Measurements from ENCODE around the gene FRMD8. TPM values are rescaled to one million over a fixed set of nuclear protein-coding genes. Genes with fewer than 3 reads are reported as not detected.
A peak's percentile ranks its signal among the peaks of the same experiment; 100 is the strongest.

Gene FRMD8
- total and polyA plus RNA-seq, 10 donors, result 19.3 to 128 (median 84.0) TPM

DNA sequence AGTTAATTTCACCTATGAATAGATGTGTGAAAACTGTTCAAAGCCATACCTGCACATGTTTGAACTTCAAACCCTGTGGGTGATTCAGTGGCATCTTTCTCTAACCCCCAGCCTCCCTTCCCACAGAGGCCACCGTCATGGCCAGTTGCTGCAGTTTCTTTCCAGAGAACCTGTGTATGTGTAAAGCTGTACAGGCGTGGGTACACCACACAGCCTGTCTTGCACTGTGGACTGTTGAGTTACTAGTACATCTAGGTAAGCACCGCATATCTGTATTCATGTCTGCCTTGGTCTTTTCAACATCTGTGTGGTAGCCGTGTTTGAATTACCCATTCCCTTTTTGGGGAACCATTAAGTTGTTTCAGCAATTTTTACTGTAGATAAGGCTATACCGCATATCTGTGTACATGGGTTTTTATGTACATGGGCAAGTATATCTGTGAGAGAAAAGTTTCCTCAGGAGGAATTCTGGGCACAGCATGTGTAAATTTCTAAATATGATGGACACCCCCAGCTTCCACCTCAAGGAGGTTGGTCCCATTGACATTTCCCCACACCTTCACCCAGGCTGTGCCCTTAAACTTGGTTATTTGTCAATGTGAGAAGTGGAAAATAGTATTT, 50.1 kb downstream of the FRMD8 start:
- H3K9me3 ChIP-seq, result no peaks in the 10 kb centered on the region
- peaks cover 0 to 100% (median 46%) of the 10 kb centered on the region in 6 donors for H3K36me3 ChIP-seq
- H3K4me3 ChIP-seq, result peak overlapping the region in 1 of 8 donors; percentile 39
- intact Hi-C loops (cut with DNase I; ENCODE audit: low total_unique reads), result no loop called here
- H3K27me3 ChIP-seq (replicated peaks in 1 of 7), result no peaks in the 10 kb centered on the region
- peak in 1 of 3 donors; percentile 89 for TF ChIP-seq POLR2AphosphoS5 (IDR thresholded peaks at IDR 0.05)
- TF ChIP-seq, protein P1, sequence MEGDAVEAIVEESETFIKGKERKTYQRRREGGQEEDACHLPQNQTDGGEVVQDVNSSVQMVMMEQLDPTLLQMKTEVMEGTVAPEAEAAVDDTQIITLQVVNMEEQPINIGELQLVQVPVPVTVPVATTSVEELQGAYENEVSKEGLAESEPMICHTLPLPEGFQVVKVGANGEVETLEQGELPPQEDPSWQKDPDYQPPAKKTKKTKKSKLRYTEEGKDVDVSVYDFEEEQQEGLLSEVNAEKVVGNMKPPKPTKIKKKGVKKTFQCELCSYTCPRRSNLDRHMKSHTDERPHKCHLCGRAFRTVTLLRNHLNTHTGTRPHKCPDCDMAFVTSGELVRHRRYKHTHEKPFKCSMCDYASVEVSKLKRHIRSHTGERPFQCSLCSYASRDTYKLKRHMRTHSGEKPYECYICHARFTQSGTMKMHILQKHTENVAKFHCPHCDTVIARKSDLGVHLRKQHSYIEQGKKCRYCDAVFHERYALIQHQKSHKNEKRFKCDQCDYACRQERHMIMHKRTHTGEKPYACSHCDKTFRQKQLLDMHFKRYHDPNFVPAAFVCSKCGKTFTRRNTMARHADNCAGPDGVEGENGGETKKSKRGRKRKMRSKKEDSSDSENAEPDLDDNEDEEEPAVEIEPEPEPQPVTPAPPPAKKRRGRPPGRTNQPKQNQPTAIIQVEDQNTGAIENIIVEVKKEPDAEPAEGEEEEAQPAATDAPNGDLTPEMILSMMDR (IDR thresholded peaks at IDR 0.05 in 8 of 11, conservative IDR thresholded peaks at IDR 0.05 in 3 of 11), result no peak
- 79 to 94% (median 89%) methylated on average over 5 of the region's 5 CpGs for WGBS, 5 donors
- peak overlapping the region in 6 of 8 donors; percentile 17 to 100 (median 98) for H3K27ac ChIP-seq
- peaks cover 41 to 100% (median 95%) of the 10 kb centered on the region in 6 donors for H3K4me1 ChIP-seq
- DNase-seq, result no peak

DNA sequence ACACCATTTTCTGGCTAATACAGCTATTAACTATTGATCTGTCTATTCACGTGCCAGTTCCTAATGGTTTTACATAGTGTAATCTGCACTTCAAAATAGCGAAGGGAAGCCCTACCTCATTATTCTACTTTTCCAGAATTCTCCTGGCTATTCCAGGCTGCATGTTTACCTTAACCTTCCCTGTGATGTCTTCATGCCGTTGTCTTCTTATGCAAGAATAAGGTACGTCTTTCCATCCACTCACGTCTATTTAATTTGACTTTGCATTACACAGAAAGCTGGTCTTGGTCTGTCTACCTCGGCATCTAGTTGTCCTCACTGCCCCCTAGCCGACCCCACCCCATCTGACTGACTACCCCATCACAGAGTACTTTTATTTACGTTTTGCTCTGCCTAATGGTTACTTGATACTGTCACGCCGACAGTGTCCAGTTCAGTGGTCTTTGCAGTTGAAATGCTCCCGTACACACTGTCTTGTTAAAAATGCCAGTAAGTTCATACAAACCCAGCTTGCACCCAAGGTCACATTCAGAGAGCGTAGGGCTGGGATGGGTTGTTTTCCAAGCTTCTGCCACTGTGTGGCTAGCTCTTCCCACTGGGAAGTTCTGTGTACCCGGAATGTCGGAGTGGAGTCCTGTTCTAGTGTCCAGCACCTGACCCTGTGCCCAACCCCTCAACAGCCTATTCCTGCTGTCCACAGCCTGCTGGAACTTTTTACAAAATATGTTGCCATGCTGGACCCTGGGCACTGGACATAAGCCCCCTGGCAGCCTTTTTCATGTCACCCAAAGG, 51.2 kb downstream of the FRMD8 start:
- TF ChIP-seq POLR2A (IDR thresholded peaks at IDR 0.05) (peak in 1 of 3 donors; percentile 5), POLR2AphosphoS5 (IDR thresholded peaks at IDR 0.05) (peak in 2 of 3 donors; percentile 69 to 87)
- TF ChIP-seq, protein P1 (IDR thresholded peaks at IDR 0.05 in 8 of 11, conservative IDR thresholded peaks at IDR 0.05 in 3 of 11), result no peak
- WGBS, 5 donors, result 84 to 88% (median 86%) methylated on average over 14 of the region's 14 CpGs
- intact Hi-C loops (cut with DNase I; ENCODE audit: low total_unique reads), result no loop called here
- Histone ChIP-seq H3K4me3 (peak overlapping the region in 1 of 8 donors; percentile 3), H3K36me3 (peaks cover 0 to 100% (median 47%) of the 10 kb centered on the region in 6 donors), H3K27ac (peak overlapping the region in 5 of 8 donors; percentile 10 to 99 (median 70)), H3K9me3 (no peaks in the 10 kb centered on the region), H3K27me3 (replicated peaks in 1 of 7) (no peaks in the 10 kb centered on the region), H3K4me1 (peaks cover 38 to 100% (median 95%) of the 10 kb centered on the region in 6 donors)
- no peak for DNase-seq

DNA sequence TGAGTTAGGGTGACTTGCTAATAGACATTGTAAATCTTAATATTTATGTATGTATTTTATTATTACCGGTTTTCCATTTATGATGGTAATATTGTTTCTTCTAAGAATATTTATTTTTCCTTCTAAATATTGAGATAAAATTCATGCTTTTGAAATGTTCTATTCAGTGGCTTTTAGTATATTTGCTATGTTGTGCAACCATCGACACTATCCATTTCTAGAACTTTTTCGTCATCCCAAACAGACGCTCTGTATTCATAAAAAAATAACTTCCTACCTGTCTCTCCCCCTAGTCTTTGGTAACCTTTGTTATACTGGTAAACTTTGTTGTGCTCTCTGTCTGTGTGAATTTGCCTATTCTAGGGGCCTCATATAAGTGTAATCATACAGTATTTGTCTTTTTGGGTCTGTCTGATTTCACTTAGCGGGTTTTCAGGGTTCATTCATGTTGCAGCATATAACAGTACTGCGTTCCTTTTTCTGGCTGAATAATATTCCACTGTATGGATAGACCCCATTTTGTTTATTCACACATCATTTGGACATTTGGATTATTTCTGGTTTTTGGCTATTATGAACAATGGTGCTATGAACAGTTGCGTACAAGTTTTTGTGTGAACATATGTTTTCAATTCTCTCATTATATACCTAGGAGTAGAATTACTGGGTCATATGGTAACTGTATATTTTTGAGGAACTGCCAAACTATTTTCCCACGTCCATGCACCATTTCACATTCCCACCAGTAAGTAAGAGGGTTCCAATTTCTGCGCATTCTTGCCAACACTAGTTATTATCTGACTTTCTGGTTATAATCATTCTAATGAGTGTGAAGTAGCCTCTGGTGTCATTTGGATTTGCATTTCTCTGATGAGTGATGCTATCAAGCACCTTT, 52.1 kb downstream of the FRMD8 start:
- Histone ChIP-seq H3K9me3 (no peaks in the 10 kb centered on the region), H3K4me1 (peaks cover 37 to 100% (median 95%) of the 10 kb centered on the region in 6 donors), H3K27ac (peak overlapping the region in 6 of 8 donors; percentile 10 to 77 (median 70)), H3K27me3 (replicated peaks in 1 of 7) (no peaks in the 10 kb centered on the region), H3K4me3 (no peak overlapping the region), H3K36me3 (peaks cover 0 to 100% (median 48%) of the 10 kb centered on the region in 6 donors)
- 80 to 92% (median 86%) methylated on average over 9 of the region's 9 CpGs for WGBS, 5 donors
- TF ChIP-seq, protein P1 (IDR thresholded peaks at IDR 0.05 in 8 of 11, conservative IDR thresholded peaks at IDR 0.05 in 3 of 11), result no peak
- TF ChIP-seq POLR2A (IDR thresholded peaks at IDR 0.05) (no peak), POLR2AphosphoS5 (IDR thresholded peaks at IDR 0.05) (no peak)
- intact Hi-C loops (cut with DNase I; ENCODE audit: low total_unique reads), result no loop called here
- no peak for DNase-seq

Data from spleen (tissue), 11 donors.